ENCODE results near the gene TRABD2A. TPM values are rescaled to one million over a fixed set of nuclear protein-coding genes. Genes with fewer than 3 reads are reported as not detected.
"Not testable (repeated sequence)": the region's sequence is repeated elsewhere in the genome, so short reads cannot be mapped to it uniquely, and the experiment has no call there.

TRABD2A gene
- total and polyA plus RNA-seq, 8 donors = 0.19 to 0.59 (median 0.28) TPM; not detected in 1

GRCh38 chr2:84878459-84878858, 2.4 kb downstream of the TRABD2A start:
- DNase-seq (no peak), ATAC-seq (no peak), FAIRE-seq (no peak)
- H3K4me3 ChIP-seq = no peak overlapping the region
- H3K27ac ChIP-seq = no peak overlapping the region
- peaks cover 0 to 10% (median 0%) of the 10 kb centered on the region in 4 donors for H3K27me3 ChIP-seq
- no peak for TF ChIP-seq CTCF (IDR thresholded peaks at IDR 0.05)
- no peaks in the 10 kb centered on the region for H3K36me3 ChIP-seq
- H3K4me1 ChIP-seq = peaks cover 0 to 6% (median 0%) of the 10 kb centered on the region in 3 donors
- H3K9me3 ChIP-seq = no peaks in the 10 kb centered on the region
- intact Hi-C loops (cut with DNase I) = no loop called here
- whole genome bisulfite sequencing, 2 donors = 50 to 54% methylated on average over 1 of the region's 1 CpG

GRCh38 chr2:84876369-84876768, 4.5 kb downstream of the TRABD2A start:
- ATAC-seq (no peak), DNase-seq (no peak), FAIRE-seq (no peak)
- peaks cover 0 to 6% (median 0%) of the 10 kb centered on the region in 3 donors for H3K4me1 ChIP-seq
- no peaks in the 10 kb centered on the region for H3K36me3 ChIP-seq
- no peak overlapping the region for H3K4me3 ChIP-seq
- TF ChIP-seq CTCF (IDR thresholded peaks at IDR 0.05) = no peak
- no peaks in the 10 kb centered on the region for H3K9me3 ChIP-seq
- peaks cover 0 to 10% (median 0%) of the 10 kb centered on the region in 4 donors for H3K27me3 ChIP-seq
- WGBS, 2 donors = 82 to 90% methylated on average over 3 of the region's 3 CpGs
- no peak overlapping the region for H3K27ac ChIP-seq
- intact Hi-C loops (cut with DNase I) = no loop called here

- ATAC-seq; H3K4me1 ChIP-seq; H3K9me3 ChIP-seq; H3K27ac ChIP-seq; H3K4me3 ChIP-seq; FAIRE-seq; H3K36me3 ChIP-seq; DNase-seq; intact Hi-C loops (cut with DNase I): not testable (repeated sequence)
- peaks cover 0 to 10% (median 0%) of the 10 kb centered on the region in 4 donors for H3K27me3 ChIP-seq
- WGBS, 2 donors = 88 to 95% methylated on average over 1 of the region's 1 CpG
Measured at GRCh38 chr2:84875619-84876018, 5.3 kb downstream of the TRABD2A start.

- H3K27ac ChIP-seq = no peak overlapping the region
- H3K4me3 ChIP-seq = no peak overlapping the region
- H3K36me3 ChIP-seq = no peaks in the 10 kb centered on the region
- WGBS, 2 donors = 58 to 69% methylated on average over 4 of the region's 4 CpGs
- H3K27me3 ChIP-seq = peaks cover 0 to 7% (median 0%) of the 10 kb centered on the region in 4 donors
- ATAC-seq = no peak
- FAIRE-seq = no peak
- no peak for DNase-seq
- intact Hi-C loops (cut with DNase I) = no loop called here
- TF ChIP-seq CTCF (IDR thresholded peaks at IDR 0.05) = no peak
- peaks cover 0 to 2% (median 0%) of the 10 kb centered on the region in 3 donors for H3K4me1 ChIP-seq
- H3K9me3 ChIP-seq = no peaks in the 10 kb centered on the region
Measured at GRCh38 chr2:84875213-84875560, 5.7 kb downstream of the TRABD2A start.

- DNase-seq = no peak
- ATAC-seq = no peak
- Histone ChIP-seq H3K36me3 (no peaks in the 10 kb centered on the region), H3K27ac (no peak overlapping the region), H3K4me3 (no peak overlapping the region), H3K4me1 (no peaks in the 10 kb centered on the region), H3K27me3 (peaks cover 0 to under 1% (median 0%) of the 10 kb centered on the region in 4 donors), H3K9me3 (no peaks in the 10 kb centered on the region)
- 78 to 85% methylated on average over 7 of the region's 7 CpGs for WGBS, 2 donors
- no peak for FAIRE-seq
- intact Hi-C loops (cut with DNase I) = no loop called here
- TF ChIP-seq CTCF (IDR thresholded peaks at IDR 0.05) = no peak
Measured at GRCh38 chr2:84874381-84875212, 6.3 kb downstream of the TRABD2A start.
